ENCODE results near the gene CCHCR1.
"Not testable (repeated sequence)": the region's sequence is repeated elsewhere in the genome, so short reads cannot be mapped to it uniquely, and the experiment has no call there.

The CCHCR1 gene

DNA sequence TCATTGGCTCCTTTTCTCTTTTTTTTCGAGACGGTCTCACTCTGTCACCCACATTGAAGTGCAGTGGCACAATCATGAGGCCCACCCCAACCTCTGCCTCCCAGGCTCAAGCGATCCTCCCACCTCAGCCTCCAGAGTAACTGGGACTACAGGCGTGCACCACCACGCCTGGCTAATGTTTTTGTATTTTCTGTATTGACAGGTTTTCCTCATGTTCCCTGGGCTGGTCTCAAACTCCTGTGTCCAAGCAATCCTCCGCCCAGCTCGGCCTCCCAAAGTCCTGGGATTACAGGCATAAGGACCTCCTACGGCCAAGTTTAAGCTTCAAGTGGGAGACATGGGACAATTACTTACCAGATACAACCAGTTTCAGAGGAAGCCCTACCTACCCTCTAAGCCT lies 22.3 kb upstream of the CCHCR1 start:
- DNase-seq: no peak

DNA sequence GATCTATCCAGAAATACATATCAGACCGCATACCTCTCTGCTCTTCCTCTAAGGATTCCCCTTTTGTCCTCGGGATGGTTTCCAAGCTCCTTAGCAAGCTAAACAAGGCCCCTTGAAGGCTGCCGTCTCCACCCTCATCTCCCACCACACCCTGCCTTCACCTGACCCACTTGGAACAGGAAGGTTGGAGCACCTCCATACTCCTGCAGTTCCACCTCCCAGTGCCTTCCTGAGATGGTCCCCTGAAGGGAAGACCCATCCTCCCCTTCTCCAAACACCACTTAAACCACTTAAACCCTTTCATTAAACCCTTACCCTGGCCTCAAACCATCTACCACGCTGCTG lies 21.4 kb upstream of the CCHCR1 start:
- DNase-seq: no peak

DNA sequence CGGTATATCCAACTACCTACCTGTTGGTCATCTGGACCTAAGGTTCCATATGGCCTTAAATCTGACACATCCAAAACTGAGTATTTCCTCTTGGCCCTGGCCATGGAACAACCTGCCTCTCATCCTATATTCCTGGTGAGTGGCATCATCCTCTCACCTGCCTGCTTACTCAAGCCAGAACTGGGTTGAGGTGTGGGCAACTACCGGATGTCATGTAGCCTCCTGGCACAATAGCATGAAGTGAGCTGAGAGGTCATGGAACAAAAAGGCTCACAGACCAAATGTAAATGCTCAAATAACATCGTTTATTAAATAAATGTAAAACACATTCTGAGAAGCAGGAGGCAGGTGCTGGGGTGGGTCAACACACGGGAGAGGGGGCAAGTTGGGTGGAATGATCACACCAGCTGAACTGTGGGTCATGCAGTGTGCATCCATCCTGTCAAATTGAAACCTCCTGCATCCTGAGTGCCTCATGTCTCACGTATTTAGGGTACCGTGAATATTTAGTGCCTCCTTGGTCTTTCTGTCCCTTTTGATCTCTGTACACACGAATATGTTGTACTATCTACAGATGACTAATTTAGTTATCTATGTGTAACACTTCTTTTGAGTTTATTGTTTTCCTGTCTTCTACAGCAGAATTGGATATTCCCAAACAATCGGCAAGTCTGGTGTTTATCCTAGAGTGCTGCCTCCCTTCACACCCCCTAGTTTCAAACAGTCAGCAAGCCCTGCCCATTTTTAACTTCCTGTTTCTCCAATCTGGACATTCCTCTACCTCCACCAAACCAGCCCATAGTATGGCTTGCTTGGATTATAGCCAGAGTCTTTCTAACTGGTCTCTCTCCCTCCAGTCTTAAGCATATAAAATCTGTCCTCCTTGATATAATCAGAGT lies 20.8 kb upstream of the CCHCR1 start:
- no peak for DNase-seq

DNA sequence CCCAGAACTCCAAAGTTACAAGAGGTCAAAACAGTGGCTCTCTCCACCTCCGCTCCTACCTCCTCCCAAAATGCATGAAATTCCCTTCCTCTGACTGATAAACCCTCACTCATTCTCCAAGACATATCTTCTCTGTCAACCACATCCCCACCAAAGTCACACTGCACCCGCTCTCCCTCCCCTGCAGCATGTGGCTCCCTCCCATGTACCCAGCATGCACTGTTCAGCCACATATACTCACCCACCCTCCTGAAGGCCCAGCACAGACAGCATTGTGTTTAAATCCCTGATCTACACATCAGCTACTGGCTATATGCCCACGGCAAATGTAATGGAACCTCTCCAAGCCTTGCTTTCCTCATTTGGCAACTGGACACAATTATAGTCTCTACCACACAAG lies 18.4 kb upstream of the CCHCR1 start:
- no peak for DNase-seq

GRCh38 chr6:31174378-31174777 lies 16.8 kb upstream of the CCHCR1 start:
- no peak for DNase-seq

DNA sequence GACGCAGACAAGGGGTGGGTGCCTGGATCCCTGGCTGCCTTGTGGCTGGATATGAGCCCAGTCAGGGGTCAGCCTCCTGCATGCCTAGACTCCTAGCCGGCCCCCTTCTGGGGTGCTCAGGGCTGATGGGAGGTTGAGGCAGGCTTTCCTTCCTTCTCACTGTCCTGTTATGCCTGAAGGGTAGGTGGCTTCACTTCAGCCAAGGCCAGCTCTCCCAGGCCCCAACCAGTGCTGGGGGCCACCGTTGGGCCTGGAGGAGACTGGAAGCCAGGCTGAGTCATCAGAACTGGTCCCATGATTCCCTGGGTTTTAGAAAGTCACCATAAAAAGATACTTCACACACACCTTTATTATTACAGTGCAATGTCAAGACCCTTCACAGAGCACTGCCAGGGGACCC lies 15.8 kb upstream of the CCHCR1 start:
- DNase-seq: no peak

- no peak for DNase-seq
Observed at GRCh38 chr6:31172973-31173384, 15.4 kb upstream of the CCHCR1 start.

- DNase-seq: no peak
Observed at GRCh38 chr6:31171931-31172905, 14.6 kb upstream of the CCHCR1 start.

DNA sequence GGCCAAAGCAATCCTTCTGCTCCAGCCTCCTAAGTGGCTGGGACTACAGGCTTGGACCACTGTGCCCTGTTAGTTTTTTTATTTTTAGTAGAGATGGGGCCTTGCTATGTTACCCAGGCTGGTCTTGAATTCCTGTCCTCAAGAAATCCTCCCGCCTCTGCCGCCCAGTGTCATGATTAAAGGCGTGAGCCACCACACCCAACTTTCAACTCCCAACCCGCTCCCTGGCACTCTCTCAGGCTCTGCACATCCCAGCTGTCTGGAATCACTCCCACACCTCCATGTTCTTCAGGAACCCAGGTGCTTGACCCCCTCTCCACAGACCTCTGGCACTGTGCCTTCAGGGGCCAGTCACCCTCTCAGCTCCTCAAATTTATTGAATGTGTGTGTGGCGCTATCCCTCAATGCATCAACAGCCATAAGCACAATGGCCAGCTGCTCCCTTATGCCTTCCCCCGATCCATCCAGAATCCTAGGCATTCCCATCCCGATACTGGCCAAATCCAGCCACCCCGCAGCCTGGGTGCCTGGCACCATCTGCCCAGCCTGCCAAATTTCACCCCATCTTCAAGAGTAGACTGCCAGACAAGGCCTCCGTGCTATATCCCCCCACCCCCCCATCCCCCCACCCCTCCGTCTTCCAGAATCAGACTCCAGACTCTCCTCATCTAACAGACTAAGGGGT lies 13.5 kb upstream of the CCHCR1 start:
- no peak for DNase-seq

DNA sequence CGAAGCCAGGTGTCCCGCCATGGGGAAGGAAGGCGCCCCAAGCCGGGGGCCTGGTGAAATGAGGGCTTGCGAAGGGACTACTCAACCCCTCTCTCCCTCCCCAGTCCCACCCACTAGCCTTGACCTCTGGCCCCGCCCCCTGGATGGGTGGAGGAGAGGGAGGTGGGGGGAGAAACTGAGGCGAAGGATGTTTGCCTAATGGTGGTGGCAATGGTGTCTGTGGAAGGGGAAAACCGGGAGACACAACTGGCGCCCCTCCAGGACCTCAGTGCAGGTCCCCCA lies 12.9 kb upstream of the CCHCR1 start, which contains the start of gene POU5F1:
Gene POU5F1, minus strand, starts transcription at position 83 of the 282 bp plus-strand sequence. Its CDS starts 62 bp downstream, at position 21.
- DNase-seq: no peak

- not testable (repeated sequence) for DNase-seq
Observed at GRCh38 chr6:31169858-31170599, 12.4 kb upstream of the CCHCR1 start.

DNA sequence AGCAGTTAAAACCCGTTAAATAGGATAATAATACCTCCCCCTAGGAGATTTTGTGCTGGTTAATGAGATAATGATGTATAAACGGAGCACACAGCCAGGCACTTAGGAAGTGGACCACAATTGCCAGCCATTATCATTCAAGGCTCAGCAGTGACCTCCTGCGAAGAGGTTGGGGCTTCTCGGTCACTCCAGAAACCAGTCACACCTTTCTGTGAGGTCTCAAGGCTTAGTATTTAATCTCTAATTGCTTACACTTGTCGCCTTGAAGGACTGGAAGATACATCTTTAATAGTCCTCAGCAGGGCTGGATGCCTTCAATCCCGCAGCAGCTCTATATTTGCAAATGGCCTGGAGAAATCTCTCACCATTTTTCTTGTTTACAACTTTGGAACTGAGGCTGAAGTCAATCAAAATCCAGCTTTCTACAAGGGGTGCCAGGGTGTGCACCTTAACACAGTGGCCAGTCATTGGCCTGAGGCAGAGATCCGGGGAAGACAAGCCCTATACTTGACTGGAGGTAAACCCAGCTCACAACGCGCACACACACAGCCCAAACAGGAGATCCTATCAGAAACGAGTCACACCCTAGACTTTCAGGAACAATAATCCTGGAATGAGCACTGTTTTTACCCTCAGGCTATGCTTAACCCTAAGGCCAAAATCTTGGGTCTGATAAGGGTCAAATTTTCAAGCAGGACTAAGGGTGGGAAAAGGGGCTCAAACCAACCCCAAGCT lies 11.7 kb upstream of the CCHCR1 start:
- DNase-seq: no peak

DNA sequence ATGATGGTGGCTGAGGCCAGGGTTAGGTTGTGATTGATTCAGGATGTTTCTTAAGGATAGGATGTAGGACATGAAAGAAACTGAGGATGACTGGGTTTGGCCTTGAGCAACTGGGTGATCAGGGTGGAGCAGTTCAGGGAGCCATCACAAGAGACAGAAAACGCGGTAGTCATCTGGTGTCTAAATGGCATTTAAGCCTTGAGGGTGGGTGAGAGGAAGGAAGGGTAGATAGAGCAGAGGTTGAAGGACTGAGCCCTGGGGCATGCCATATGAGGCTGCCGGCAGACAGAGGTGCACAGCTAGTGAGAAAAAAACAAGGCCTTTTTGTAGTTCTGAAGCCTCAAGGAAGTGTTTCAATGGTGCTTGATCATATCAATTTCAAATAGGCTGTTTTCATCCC lies 11.0 kb upstream of the CCHCR1 start:
- DNase-seq: no peak

- DNase-seq: no peak
Observed at GRCh38 chr6:31165986-31166385, 8.4 kb upstream of the CCHCR1 start.

- DNase-seq: not testable (repeated sequence)
Observed at GRCh38 chr6:31165064-31165832, 7.6 kb upstream of the CCHCR1 start.

GRCh38 chr6:31164475-31165063 lies 7.0 kb upstream of the CCHCR1 start:
- DNase-seq: not testable (repeated sequence)

GRCh38 chr6:31163922-31164321 lies 6.3 kb upstream of the CCHCR1 start:
- DNase-seq: no peak

- DNase-seq: no peak
Observed at GRCh38 chr6:31162463-31163165, 5.0 kb upstream of the CCHCR1 start.

DNA sequence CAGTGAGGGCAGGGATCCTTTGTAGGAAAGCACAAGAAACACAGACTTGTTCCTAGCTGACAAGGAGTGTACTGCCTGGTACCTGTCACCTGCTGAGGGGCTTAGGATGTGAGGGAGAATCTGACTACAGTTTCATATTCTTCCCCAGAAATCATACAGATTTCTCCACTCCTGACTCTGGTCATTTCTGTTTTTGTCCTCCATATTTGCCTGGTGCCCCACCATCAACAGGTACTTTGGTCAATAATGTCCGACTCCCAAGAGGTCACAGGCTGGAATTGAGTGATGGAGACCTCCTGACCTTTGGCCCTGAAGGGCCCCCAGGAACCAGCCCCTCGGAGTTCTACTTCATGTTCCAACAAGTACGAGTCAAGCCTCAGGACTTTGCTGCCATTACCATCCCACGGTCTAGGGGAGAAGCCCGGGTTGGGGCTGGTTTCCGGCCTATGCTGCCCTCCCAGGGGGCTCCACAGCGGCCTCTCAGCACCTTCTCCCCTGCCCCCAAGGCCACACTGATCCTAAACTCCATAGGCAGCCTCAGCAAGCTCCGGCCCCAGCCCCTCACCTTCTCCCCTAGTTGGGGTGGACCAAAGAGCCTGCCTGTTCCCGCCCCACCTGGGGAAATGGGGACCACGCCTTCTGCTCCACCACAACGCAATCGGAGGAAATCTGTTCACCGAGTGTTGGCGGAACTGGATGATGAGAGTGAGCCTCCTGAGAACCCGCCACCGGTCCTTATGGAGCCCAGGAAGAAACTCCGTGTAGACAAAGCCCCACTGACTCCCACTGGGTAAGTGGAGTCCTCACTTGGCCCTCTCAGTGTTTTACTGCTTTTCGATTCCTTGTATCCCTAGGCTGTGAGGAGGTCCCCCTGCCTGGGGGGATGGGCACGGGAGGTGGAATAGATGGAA lies 3.9 kb upstream of the CCHCR1 start:
- no peak for DNase-seq

All from COR-L47 (cell line).